GM18907 (cell line): ENCODE data around the gene COPG1.
A peak's percentile ranks its signal among the peaks of the same experiment; 100 is the strongest.

Experiments
- ATAC-seq: cut with Tn5 transposase; IDR thresholded peaks from one replicate; pipeline ENCODE4 v1.9.1; 2021; ENCODE audit warnings: mild to moderate bottlenecking, moderate library complexity; ENCODE audit not compliant: unreplicated experiment

The COPG1 gene

GRCh38 chr3:129278439-129278965 is 29.1 kb downstream of the COPG1 start, which contains the start of gene HMCES:
HMCES (plus strand) TSS chr3:129278870; CDS start chr3:129279733, 863 bp downstream.
- ATAC-seq, result peak; percentile 55

GRCh38 chr3:129278966-129279906 is 29.8 kb downstream of the COPG1 start:
- no peak for ATAC-seq

DNA sequence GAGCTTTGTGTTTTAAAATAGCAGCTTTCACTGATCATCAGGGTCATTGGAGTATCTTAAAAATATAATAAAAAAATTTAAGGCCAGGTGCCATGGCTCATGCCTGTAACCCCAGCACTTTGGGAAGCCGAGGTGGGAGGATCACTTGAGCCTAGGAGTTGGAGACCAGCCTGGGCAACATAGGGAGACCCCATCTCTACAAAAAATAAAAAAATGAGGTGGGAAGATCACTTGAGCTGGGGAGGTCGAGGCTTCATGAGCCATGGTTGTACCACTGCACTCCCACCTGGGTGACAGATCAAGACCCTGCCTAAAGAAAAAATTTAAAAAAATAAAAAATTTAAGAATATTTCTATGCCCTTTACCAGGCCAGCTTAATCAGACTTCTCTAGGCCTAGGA is 30.8 kb downstream of the COPG1 start:
- no peak for ATAC-seq

GRCh38 chr3:129281726-129282125 is 32.3 kb downstream of the COPG1 start:
- ATAC-seq, result no peak

DNA sequence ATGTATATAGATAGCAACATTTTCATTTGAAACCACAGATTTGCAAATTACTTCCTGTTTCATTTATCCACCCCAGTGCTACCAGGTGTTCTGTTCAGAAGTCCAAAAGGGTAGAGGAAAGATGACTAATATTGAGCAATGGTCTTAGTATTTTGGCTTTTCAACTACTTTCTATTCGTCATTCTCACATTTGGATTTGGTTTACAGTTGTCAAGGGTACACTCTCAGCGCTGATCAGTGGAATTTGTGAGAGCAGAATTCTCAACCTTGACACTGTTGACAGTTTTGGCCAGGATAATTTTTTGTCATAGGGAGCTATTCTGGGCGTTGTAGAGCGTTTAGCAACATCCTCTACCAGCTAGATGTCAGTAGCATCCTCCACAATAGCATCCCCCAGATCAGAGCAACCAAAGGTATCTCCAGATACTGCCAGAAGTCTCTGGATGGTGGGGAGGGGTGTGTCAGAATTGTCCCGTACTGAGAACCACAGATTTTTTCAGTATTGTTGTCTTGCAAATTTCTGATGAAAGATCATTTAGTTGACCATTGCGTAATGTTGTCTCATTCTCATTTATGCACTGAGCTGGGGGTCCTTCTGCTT is 33.4 kb downstream of the COPG1 start:
- peak; percentile 71 for ATAC-seq

DNA sequence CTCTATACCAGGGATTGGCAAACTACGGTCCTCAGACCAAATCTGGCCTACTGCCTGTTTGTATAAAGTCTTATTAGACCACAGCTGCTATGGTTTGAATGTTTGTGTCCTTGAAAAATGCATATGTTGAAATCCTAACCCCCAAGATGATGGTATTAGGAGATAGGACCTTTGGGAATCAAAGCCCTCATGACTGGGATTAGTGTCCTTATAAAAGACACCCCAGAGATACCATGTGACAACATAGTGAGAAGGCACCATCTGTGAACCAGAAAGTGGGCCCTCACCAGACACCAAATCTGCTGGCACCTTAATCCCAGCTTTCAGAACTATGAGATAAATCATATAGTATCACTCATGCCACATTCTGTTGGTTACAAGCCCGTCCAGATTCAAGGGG is 36.7 kb downstream of the COPG1 start:
- no peak for ATAC-seq

DNA sequence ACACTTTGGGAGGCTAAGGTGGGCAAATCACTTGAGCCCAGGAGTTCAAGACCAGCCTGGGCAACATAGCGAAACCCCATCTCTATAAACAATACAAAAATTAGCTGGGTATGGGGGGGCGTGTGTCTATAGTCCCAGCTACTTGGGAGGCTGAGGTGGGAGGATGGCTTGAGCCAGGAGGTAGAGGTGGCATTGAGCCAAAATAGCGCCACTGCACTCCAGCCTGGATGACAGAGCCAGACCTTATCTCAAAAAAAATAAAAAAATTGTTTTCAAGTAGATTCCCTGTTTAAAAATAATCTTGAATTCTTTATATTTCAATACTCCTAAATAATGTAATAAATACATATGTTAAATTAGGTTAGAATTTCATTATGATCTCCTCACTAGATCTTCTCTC is 39.0 kb downstream of the COPG1 start:
- no peak for ATAC-seq

- ATAC-seq, result no peak
Observed at GRCh38 chr3:129289201-129289921, 40.0 kb downstream of the COPG1 start.

- ATAC-seq, result no peak
Observed at GRCh38 chr3:129291236-129291886, 42.0 kb downstream of the COPG1 start.

DNA sequence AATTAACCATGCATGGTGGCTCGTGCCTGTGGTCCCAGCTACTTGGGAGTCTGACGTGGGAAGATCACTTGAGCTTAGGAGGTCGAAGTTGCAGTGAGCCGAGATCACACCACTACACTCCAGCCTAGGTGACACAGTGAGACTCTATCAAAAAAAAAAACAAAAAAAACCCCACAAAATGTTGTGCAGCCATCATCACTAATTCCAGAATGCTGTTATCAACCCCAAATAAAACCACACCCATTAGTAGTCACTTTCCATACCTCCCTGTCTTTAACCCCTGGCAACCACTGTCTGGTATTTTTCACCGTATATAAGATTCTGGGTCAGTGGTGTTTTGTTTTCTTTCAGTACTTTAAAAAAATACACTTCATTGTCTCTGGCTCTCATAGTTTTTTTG is 45.9 kb downstream of the COPG1 start:
- no peak for ATAC-seq

DNA sequence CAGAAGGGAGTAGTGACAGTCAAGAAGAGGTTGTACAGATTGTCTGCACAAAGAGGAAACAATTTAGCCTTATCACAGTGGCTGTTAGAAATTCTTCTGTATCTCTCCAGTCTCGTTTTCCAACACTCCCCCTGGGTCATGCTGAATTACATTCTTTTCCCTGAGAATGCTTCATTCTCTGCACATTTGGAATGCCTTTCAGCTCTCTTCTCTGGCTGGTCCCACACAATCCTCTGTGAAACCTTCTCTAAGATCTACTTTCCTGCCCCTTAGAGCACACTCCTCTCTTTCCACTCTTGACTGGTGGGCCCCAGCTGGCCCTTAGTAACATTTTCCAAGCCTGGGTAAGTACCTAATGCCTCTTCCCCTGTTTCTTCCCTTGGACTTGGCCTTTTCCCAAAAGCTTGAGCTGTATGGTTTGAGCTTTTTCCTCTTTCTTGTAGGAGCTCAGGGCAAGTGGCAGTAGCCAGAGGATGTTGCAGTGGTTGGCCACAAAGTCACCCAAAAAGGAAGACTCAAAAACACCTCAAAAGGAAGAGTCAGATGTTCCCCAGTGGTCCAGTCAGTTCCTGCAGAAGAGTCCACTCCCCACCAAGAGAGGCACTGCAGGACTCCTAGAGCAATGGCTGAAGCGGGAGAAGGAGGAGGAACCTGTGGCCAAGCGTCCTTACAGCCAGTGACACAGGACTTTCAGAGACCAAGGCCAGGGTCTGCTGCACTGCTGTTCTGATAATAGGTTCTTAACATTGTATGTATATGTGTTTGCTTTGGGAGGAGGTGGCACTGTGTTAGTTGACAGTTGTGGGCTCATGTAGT is 54.9 kb downstream of the COPG1 start:
- no peak for ATAC-seq

GRCh38 chr3:129304962-129305222 is 55.5 kb downstream of the COPG1 start:
- no peak for ATAC-seq

- no peak for ATAC-seq
Observed at GRCh38 chr3:129305592-129306091, 56.2 kb downstream of the COPG1 start.

- no peak for ATAC-seq
Observed at GRCh38 chr3:129308636-129309035, 59.2 kb downstream of the COPG1 start.

DNA sequence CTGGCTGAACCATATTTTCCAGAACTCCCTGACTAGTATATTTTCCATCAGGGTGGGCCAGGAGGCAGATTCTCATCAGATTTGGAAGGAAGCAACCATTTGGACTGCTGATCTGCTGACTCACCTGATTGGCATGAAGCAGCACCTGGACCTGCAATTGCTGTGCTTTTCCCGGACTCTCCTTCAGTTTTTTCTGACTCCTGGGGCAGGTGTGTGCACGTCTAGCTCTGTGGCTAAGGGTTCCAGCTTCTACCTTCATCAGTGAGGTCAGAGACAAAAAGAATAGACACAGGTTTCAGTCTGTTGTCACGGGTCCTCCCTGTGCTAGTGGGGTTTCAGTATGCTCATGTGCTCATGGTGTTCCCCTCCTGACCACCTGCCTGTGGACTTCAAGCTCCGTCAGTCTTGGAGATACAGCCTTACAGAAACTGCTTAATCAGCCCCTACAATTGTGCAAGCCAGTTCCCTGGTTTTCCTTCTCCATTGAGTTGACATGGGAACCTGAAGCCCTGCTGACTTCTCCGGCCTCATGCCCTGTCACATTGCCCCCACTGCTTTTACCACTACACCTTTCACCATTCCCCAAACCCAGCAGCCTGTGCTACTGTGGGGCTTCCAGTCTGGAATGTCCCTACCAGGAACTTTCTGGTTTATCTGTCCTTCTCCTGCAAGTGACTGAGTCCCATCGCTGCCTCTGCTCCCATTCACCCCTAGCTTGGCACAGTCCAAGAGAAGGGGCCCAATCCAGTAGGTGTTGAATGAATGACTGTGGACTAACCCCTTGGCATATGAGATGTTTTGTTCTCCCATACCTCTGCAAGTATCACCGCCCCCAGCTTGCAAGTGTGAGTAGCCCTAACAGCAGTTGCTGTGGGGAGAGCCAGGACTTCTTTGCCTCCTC is 61.0 kb downstream of the COPG1 start:
- no peak for ATAC-seq

DNA sequence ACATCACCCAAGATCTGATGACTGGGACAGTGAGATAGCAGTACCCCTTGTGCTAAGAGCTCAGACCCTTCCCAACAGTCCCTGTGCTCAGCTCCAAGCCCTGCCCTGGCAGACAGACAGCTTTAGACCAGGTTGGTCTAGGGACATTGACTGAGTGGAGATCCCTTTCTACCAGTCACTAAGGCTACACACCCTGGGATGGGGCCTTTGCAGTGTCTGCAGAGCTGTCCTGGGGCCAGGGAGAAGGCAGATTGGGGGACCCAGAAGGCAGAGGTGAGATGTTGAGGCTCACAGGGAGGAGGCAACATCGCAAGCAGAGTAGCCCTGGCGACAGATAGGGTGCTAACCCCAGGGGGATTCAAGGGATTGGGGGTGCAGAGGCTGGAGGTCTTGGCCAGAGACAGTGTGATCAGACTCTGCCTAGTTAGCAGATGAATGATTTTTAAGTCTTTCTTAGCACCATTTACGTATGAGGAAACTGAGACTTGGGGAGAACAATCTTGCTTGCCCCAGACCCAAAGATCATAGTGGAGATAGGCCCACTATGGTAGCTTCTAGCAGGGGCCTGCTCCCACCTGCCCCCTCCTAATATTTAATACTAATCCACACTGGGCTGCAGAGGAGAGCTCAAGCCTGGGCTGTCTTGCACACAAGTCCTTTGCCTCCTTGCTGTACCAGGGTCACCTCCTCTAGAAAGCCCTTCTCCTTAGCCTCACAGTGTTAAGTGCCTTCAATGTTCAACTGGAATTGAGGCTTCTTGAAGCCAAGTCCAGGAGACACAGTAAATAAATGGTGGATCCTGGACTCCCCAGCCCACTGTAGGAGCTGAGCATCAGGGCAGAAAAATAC is 61.9 kb downstream of the COPG1 start:
- ATAC-seq, result no peak

DNA sequence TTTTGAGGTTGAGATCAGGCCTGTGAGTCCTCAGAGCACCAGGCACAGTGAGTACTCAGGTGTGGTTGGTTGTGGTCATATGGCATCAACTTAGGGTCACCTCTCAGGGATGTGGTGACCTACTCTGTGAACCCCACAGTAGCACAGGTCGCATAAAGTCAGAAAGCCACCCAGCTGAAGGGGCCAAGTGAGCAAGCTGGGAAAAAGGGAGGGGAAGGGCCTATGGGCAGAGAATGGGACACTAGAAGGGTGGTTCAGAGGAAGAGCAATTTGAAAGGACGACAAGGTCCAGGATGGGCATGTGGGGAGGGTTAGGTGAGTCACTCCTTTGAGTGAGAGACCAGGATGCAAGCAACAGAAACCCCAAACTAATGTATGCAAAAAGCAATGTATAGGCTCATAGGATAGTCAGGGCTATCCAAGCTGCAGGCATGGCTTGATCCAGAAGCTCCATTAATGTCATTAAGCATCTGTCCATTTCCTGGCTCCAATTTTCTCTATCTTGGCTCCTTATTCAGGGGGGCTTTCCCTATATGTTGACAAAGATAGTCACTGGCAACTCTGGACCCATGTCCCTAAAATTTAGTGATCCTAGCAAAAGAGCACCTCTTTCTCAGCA is 62.7 kb downstream of the COPG1 start:
- ATAC-seq, result no peak
